ENCODE results near the gene TMEM52. TPM values are rescaled to one million over a fixed set of nuclear protein-coding genes. Genes with fewer than 3 reads are reported as not detected.
A peak's percentile ranks its signal among the peaks of the same experiment; 100 is the strongest.

TMEM52 gene
- total and polyA plus RNA-seq, 2 of the 13 experiments (the other 11 are each of a cell fraction or from before 2014, with no cell fraction given) = 13.2 to 18.7 TPM

DNA sequence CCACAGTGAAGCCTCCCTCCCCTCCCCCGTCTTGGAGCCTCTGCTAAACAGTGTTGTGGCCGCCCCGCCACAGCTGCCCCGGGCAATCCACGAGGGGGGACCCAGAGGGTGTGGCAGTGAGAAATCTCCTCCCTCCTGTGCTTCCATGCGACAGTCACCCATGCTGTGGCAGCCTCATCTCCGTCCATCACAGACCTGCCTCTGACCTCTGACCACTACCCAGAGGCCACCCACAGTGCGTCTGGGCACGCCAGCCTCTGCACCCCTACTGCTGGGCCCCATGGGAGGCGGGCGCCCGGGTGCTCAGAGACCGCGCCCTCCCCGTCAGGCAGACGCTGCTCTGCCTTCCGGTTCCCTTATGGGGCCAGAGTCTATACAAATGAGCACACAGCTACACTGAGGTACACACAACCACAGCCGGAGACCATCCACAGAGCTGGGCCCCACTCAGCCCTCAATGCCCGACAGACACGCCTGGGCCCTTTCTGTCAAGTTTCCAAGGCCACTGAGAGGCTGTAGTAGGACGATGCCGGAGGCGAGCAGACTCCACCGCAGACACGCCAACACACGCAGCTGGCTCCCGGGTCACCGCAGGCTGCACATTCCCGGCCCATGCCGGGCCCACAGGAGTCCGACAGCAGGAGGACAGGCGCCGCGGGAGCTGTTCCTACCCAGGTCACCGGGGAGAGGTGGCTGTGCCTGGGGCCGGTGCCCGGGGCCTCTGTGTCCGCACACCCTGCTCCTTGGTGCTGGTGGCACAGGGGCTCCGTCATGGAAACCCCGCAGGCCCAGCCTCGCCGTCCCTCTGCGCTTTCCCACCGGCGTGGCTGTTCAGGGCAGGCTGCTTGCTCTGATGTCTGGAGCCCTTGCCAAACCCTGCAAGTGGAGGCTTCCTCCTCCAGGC, 23.9 kb upstream of the TMEM52 start (continued):
- TF ChIP-seq ZNF75D (CRISPR knock-in tag; IDR thresholded peaks at IDR 0.05; ENCODE audit: borderline replicate concordance) (no peak), ZNF768 (CRISPR knock-in tag; IDR thresholded peaks at IDR 0.05) (peak; percentile 62; the same call in 1 of the 2 replicates), ZNF678 (CRISPR knock-in tag; IDR thresholded peaks at IDR 0.05) (no peak), ZBTB3 (CRISPR knock-in tag; IDR thresholded peaks at IDR 0.05; ENCODE audit: borderline replicate concordance, low read depth) (0 out of 2 replicates have a peak, but pooled peaks have one; percentile 45), ZNF274 (CRISPR knock-in tag; IDR thresholded peaks at IDR 0.05) (peak; percentile 60; the same call in 1 of the 2 replicates), POGZ (CRISPR knock-in tag; IDR thresholded peaks at IDR 0.05) (no peak), RARG (CRISPR knock-in tag; IDR thresholded peaks at IDR 0.05; ENCODE audit: low read depth) (no peak), ZNF296 (CRISPR knock-in tag; conservative IDR thresholded peaks at IDR 0.05) (no peak; the same call in 1 of the 2 replicates), ZNF256 (CRISPR knock-in tag; conservative IDR thresholded peaks at IDR 0.05) (0 out of 2 replicates have a peak, but pooled peaks have one; percentile 28), RXRA (CRISPR knock-in tag; IDR thresholded peaks at IDR 0.05) (peak; percentile 93), ZNF343 (CRISPR knock-in tag; IDR thresholded peaks at IDR 0.05) (0 out of 2 replicates have a peak, but pooled peaks have one; percentile 38)
- TF ChIP-seq, protein P1, sequence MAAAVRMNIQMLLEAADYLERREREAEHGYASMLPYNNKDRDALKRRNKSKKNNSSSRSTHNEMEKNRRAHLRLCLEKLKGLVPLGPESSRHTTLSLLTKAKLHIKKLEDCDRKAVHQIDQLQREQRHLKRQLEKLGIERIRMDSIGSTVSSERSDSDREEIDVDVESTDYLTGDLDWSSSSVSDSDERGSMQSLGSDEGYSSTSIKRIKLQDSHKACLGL (CRISPR knock-in tag; IDR thresholded peaks at IDR 0.05) = peak; percentile 42
- TF ChIP-seq, protein P2, sequence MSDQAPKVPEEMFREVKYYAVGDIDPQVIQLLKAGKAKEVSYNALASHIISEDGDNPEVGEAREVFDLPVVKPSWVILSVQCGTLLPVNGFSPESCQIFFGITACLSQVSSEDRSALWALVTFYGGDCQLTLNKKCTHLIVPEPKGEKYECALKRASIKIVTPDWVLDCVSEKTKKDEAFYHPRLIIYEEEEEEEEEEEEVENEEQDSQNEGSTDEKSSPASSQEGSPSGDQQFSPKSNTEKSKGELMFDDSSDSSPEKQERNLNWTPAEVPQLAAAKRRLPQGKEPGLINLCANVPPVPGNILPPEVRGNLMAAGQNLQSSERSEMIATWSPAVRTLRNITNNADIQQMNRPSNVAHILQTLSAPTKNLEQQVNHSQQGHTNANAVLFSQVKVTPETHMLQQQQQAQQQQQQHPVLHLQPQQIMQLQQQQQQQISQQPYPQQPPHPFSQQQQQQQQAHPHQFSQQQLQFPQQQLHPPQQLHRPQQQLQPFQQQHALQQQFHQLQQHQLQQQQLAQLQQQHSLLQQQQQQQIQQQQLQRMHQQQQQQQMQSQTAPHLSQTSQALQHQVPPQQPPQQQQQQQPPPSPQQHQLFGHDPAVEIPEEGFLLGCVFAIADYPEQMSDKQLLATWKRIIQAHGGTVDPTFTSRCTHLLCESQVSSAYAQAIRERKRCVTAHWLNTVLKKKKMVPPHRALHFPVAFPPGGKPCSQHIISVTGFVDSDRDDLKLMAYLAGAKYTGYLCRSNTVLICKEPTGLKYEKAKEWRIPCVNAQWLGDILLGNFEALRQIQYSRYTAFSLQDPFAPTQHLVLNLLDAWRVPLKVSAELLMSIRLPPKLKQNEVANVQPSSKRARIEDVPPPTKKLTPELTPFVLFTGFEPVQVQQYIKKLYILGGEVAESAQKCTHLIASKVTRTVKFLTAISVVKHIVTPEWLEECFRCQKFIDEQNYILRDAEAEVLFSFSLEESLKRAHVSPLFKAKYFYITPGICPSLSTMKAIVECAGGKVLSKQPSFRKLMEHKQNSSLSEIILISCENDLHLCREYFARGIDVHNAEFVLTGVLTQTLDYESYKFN (CRISPR knock-in tag; conservative IDR thresholded peaks at IDR 0.05) = peak; percentile 96
- TF ChIP-seq, protein P3, sequence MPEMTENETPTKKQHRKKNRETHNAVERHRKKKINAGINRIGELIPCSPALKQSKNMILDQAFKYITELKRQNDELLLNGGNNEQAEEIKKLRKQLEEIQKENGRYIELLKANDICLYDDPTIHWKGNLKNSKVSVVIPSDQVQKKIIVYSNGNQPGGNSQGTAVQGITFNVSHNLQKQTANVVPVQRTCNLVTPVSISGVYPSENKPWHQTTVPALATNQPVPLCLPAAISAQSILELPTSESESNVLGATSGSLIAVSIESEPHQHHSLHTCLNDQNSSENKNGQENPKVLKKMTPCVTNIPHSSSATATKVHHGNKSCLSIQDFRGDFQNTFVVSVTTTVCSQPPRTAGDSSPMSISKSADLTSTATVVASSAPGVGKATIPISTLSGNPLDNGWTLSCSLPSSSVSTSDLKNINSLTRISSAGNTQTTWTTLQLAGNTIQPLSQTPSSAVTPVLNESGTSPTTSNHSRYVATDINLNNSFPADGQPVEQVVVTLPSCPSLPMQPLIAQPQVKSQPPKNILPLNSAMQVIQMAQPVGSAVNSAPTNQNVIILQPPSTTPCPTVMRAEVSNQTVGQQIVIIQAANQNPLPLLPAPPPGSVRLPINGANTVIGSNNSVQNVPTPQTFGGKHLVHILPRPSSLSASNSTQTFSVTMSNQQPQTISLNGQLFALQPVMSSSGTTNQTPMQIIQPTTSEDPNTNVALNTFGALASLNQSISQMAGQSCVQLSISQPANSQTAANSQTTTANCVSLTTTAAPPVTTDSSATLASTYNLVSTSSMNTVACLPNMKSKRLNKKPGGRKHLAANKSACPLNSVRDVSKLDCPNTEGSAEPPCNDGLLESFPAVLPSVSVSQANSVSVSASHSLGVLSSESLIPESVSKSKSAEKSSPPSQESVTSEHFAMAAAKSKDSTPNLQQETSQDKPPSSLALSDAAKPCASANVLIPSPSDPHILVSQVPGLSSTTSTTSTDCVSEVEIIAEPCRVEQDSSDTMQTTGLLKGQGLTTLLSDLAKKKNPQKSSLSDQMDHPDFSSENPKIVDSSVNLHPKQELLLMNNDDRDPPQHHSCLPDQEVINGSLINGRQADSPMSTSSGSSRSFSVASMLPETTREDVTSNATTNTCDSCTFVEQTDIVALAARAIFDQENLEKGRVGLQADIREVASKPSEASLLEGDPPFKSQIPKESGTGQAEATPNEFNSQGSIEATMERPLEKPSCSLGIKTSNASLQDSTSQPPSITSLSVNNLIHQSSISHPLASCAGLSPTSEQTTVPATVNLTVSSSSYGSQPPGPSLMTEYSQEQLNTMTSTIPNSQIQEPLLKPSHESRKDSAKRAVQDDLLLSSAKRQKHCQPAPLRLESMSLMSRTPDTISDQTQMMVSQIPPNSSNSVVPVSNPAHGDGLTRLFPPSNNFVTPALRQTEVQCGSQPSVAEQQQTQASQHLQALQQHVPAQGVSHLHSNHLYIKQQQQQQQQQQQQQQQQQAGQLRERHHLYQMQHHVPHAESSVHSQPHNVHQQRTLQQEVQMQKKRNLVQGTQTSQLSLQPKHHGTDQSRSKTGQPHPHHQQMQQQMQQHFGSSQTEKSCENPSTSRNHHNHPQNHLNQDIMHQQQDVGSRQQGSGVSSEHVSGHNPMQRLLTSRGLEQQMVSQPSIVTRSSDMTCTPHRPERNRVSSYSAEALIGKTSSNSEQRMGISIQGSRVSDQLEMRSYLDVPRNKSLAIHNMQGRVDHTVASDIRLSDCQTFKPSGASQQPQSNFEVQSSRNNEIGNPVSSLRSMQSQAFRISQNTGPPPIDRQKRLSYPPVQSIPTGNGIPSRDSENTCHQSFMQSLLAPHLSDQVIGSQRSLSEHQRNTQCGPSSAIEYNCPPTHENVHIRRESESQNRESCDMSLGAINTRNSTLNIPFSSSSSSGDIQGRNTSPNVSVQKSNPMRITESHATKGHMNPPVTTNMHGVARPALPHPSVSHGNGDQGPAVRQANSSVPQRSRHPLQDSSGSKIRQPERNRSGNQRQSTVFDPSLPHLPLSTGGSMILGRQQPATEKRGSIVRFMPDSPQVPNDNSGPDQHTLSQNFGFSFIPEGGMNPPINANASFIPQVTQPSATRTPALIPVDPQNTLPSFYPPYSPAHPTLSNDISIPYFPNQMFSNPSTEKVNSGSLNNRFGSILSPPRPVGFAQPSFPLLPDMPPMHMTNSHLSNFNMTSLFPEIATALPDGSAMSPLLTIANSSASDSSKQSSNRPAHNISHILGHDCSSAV (CRISPR knock-in tag; IDR thresholded peaks at IDR 0.05; ENCODE audit: borderline replicate concordance) = no peak
- TF ChIP-seq, protein P4, sequence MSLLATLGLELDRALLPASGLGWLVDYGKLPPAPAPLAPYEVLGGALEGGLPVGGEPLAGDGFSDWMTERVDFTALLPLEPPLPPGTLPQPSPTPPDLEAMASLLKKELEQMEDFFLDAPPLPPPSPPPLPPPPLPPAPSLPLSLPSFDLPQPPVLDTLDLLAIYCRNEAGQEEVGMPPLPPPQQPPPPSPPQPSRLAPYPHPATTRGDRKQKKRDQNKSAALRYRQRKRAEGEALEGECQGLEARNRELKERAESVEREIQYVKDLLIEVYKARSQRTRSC (CRISPR knock-in tag; IDR thresholded peaks at IDR 0.05; ENCODE audit: low read depth) = no peak
